ENCODE measurements around the gene RNF111. TPM values are rescaled to one million over a fixed set of nuclear protein-coding genes. Genes with fewer than 3 reads are reported as not detected.
A peak's percentile ranks its signal among the peaks of the same experiment; 100 is the strongest.

RNF111 gene
- total and polyA plus RNA-seq, 2 of the 13 experiments (the other 11 are each of a cell fraction or from before 2014, with no cell fraction given): 12.1 to 23.1 TPM

DNA sequence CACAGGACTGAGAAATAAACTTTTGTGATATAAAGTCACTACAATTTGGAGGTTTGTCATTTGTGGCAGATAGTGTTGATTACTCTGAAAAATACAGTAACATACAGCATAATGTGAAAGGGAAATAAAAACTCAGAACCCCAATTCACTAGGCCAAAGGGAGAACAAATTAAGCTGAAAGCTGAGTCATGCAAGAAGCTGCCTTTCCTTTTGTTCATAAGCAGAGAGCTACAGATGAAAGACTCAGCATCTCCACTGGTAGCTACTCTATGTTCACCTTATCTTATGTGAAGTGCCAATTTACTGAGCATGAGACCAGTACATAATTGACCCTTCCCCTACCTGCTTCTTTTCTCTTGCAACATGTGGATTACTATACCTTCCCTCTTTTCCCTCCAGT is 34.7 kb upstream of the RNF111 start (continued):
- TF ChIP-seq, protein P1, sequence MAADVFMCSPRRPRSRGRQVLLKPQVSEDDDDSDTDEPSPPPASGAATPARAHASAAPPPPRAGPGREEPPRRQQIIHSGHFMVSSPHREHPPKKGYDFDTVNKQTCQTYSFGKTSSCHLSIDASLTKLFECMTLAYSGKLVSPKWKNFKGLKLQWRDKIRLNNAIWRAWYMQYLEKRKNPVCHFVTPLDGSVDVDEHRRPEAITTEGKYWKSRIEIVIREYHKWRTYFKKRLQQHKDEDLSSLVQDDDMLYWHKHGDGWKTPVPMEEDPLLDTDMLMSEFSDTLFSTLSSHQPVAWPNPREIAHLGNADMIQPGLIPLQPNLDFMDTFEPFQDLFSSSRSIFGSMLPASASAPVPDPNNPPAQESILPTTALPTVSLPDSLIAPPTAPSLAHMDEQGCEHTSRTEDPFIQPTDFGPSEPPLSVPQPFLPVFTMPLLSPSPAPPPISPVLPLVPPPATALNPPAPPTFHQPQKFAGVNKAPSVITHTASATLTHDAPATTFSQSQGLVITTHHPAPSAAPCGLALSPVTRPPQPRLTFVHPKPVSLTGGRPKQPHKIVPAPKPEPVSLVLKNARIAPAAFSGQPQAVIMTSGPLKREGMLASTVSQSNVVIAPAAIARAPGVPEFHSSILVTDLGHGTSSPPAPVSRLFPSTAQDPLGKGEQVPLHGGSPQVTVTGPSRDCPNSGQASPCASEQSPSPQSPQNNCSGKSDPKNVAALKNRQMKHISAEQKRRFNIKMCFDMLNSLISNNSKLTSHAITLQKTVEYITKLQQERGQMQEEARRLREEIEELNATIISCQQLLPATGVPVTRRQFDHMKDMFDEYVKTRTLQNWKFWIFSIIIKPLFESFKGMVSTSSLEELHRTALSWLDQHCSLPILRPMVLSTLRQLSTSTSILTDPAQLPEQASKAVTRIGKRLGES (CRISPR knock-in tag; IDR thresholded peaks at IDR 0.05; ENCODE audit: borderline replicate concordance): no peak
- TF ChIP-seq, protein P2, sequence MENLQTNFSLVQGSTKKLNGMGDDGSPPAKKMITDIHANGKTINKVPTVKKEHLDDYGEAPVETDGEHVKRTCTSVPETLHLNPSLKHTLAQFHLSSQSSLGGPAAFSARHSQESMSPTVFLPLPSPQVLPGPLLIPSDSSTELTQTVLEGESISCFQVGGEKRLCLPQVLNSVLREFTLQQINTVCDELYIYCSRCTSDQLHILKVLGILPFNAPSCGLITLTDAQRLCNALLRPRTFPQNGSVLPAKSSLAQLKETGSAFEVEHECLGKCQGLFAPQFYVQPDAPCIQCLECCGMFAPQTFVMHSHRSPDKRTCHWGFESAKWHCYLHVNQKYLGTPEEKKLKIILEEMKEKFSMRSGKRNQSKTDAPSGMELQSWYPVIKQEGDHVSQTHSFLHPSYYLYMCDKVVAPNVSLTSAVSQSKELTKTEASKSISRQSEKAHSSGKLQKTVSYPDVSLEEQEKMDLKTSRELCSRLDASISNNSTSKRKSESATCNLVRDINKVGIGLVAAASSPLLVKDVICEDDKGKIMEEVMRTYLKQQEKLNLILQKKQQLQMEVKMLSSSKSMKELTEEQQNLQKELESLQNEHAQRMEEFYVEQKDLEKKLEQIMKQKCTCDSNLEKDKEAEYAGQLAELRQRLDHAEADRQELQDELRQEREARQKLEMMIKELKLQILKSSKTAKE (CRISPR knock-in tag; IDR thresholded peaks at IDR 0.05; ENCODE audit: borderline replicate concordance): no peak
- TF ChIP-seq SKI (IDR thresholded peaks at IDR 0.05; ENCODE audit: partially characterized antibody): no peak

DNA sequence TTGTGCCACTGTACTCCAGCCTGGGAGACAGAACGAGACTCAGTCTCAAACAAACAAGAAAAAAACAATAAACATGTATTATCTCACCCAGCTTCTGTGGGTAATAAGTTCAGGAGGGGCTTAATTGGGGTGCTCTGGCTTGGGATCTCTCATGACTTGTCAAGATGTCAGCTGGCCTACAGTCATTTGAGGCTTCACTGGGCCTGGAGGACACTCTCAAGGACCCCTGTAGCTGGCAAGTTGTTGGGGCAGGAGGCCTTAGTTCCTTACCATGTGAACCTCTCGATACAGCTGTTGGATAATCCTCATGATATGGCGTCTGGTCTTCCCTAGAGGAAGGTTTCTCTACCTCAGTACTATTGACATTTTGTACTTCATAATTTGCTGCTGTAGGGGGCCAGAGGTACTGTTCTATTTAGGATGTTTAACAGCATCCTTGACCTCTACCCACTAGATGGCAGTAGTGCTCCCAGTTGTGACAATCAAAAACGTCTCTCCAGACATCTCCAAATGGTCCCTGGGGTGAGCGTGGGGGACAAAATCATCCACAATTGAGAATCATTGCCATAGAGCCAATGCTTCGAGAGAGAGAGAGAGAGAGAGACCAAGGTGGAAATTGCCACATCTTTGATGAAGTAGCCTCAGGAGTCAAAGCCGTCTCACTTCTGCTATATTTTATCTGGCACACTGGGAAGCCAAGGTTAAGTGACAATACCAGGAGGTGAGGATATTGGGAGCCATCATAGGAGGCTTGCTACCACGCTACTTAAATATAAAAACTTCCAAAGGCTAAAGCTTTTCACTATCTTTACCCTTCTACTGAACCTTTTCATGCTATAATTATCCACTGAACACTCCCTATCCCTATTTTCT is 30.1 kb upstream of the RNF111 start:
- H3K4me2 ChIP-seq (ENCODE audit: low read depth, low read length): 0 out of 2 replicates have a peak overlapping the region, but pooled peaks have one; percentile 13
- intact Hi-C loops (cut with micrococcal nuclease; ENCODE audit: unreplicated experiment): loop anchor here (5.0 kb wide), 1 partner anchor 535 kb away; no protein-coding TSS in a partner anchor
- FAIRE-seq: peak; percentile 94

More for the DNA sequence above, 30.1 kb upstream of the RNF111 start:
- 10% methylated on average over 7 of the region's 8 CpGs for WGBS (ENCODE audit: low lambda C conversion rate)
- Histone ChIP-seq H3K36me3 (replicated peaks in 1 of 2; ENCODE audit: control insufficient read depth in 1 of 2, insufficient read depth in 2 of 2, low read length in 2 of 2) (no peaks in the 10 kb centered on the region), H3K27me3 (ENCODE audit: control insufficient read depth in 1 of 2, insufficient read depth in 2 of 2, low read length in 2 of 2) (no peaks in the 10 kb centered on the region), H3K9ac (ENCODE audit: insufficient read depth, low read depth, low read length) (no peak overlapping the region), H3K4me3 (replicated peaks in 1 of 3; ENCODE audit: insufficient read depth in 1 of 3, low read depth in 2 of 3, low read length in 3 of 3) (no peak overlapping the region; a peak in 1 of 6 replicates), H3K79me2 (ENCODE audit: insufficient read depth, low read length) (no peaks in the 10 kb centered on the region), H3K9me3 (ENCODE audit: low read length) (no peaks in the 10 kb centered on the region), H2AFZ (ENCODE audit: low read length) (no peak overlapping the region), H3K27ac (ENCODE audit: extremely low read length, insufficient read depth, low read length) (no peak overlapping the region), H4K20me1 (ENCODE audit: insufficient read depth, low read length) (no peaks in the 10 kb centered on the region), H3K4me1 (ENCODE audit: insufficient read depth, low read length) (no peaks in the 10 kb centered on the region)
- peak; percentile 99 for ATAC-seq
- ChIA-PET POLR2A (no interaction called here), CTCF (ENCODE audit: low intra/inter-chr PET ratio, low total read pairs) (interaction anchor here (0.9 to 1.7 kb wide), 3 partner anchors 535 to 572 kb away, joined by 4 to 8 read pairs (median 5); no protein-coding TSS in a partner anchor)
- TF ChIP-seq RAD21 (CRISPR knock-in tag; IDR thresholded peaks at IDR 0.05) (peak; percentile 49; the same call in 1 of the 2 replicates), FOXA1 (IDR thresholded peaks at IDR 0.05) (no peak), FOXA1 (CRISPR knock-in tag; IDR thresholded peaks at IDR 0.05) (peak; percentile 73), STAG1 (CRISPR knock-in tag; IDR thresholded peaks at IDR 0.05) (peak; percentile 69), SMC3 (IDR thresholded peaks at IDR 0.05; ENCODE audit: low read length) (peak; percentile 74), KLF12 (CRISPR knock-in tag; IDR thresholded peaks at IDR 0.05; ENCODE audit: borderline replicate concordance) (no peak), GPN1 (CRISPR knock-in tag; IDR thresholded peaks at IDR 0.05; ENCODE audit: borderline replicate concordance) (no peak)
- TF ChIP-seq, protein P3, sequence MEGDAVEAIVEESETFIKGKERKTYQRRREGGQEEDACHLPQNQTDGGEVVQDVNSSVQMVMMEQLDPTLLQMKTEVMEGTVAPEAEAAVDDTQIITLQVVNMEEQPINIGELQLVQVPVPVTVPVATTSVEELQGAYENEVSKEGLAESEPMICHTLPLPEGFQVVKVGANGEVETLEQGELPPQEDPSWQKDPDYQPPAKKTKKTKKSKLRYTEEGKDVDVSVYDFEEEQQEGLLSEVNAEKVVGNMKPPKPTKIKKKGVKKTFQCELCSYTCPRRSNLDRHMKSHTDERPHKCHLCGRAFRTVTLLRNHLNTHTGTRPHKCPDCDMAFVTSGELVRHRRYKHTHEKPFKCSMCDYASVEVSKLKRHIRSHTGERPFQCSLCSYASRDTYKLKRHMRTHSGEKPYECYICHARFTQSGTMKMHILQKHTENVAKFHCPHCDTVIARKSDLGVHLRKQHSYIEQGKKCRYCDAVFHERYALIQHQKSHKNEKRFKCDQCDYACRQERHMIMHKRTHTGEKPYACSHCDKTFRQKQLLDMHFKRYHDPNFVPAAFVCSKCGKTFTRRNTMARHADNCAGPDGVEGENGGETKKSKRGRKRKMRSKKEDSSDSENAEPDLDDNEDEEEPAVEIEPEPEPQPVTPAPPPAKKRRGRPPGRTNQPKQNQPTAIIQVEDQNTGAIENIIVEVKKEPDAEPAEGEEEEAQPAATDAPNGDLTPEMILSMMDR (CRISPR knock-in tag; IDR thresholded peaks at IDR 0.05): peak; percentile 79
- TF ChIP-seq, protein P4, sequence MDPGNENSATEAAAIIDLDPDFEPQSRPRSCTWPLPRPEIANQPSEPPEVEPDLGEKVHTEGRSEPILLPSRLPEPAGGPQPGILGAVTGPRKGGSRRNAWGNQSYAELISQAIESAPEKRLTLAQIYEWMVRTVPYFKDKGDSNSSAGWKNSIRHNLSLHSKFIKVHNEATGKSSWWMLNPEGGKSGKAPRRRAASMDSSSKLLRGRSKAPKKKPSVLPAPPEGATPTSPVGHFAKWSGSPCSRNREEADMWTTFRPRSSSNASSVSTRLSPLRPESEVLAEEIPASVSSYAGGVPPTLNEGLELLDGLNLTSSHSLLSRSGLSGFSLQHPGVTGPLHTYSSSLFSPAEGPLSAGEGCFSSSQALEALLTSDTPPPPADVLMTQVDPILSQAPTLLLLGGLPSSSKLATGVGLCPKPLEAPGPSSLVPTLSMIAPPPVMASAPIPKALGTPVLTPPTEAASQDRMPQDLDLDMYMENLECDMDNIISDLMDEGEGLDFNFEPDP (CRISPR knock-in tag; conservative IDR thresholded peaks at IDR 0.05): no peak
- DNase-seq (ENCODE audit: low spot score): peak; percentile 69
- in situ Hi-C loops (cut with HindIII; ENCODE audit: extremely low pct_ligation_motif_present, low pct_unique_long_range_greater_than_20kb): loop anchor here (10.0 kb wide), 1 partner anchor 537 kb away; no protein-coding TSS in a partner anchor
- BruUV-seq (replicated peaks): no TSS peak
